DND-41 (cell line): ENCODE data around the gene MAN1A1.

Source experiments
- ATAC-seq: fragments of 200-7000 bp; cut with Tn5 transposase; 3 replicates; pipeline ENCODE4 v1.9.1; 2021; ENCODE audit warnings: low read depth; ENCODE audit not compliant: insufficient read depth
- DNase-seq: peaks from one replicate; pipeline ENCODE4 v3.0.0-alpha.2; 2020
- H2AFZ ChIP-seq: 2 replicates; pipeline ENCODE4 v1.6.0; 2012; ENCODE audit warnings: low read depth, low read length
- H3K27ac ChIP-seq: 2 replicates; pipeline ENCODE4 v1.5.1; 2012; ENCODE audit warnings: low read length, inconsistent platforms
- H3K27me3 ChIP-seq: fragments of 200-600 bp; sonication (generic); 2 replicates; pipeline ENCODE4 v1.6.0; 2012; ENCODE audit warnings: low read length, mild to moderate bottlenecking, inconsistent platforms; ENCODE audit not compliant: insufficient read depth, poor library complexity
- H3K36me3 ChIP-seq: 2 replicates; pipeline ENCODE4 v1.5.1; 2012; ENCODE audit warnings: low read length, inconsistent platforms; ENCODE audit not compliant: insufficient read depth
- H3K4me1 ChIP-seq: 2 replicates; pipeline ENCODE4 v1.5.1; 2012; ENCODE audit warnings: mild to moderate bottlenecking, low read length; ENCODE audit not compliant: insufficient read depth
- H3K4me2 ChIP-seq: 2 replicates; pipeline ENCODE4 v1.6.0; 2012; ENCODE audit warnings: mild to moderate bottlenecking, moderate library complexity, low read length, inconsistent platforms; ENCODE audit not compliant: insufficient read depth
- H3K4me3 ChIP-seq, 2 experiments: fragments of 200-600 bp in 1 of 2; shearing (Covaris generic) in 1 of 2; 2 replicates each; pipeline ENCODE4 v1.5.1; 2012 to 2016; ENCODE audit warnings: inconsistent platforms in 2 of 2, low read length in 2 of 2, mild to moderate bottlenecking in 2 of 2, low read depth in 1 of 2, moderate library complexity in 1 of 2
- H3K79me2 ChIP-seq: 2 replicates; pipeline ENCODE4 v1.6.0; 2012; ENCODE audit warnings: low read length, inconsistent platforms; ENCODE audit not compliant: insufficient read depth
- H3K9ac ChIP-seq: 2 replicates; pipeline ENCODE4 v1.6.0; 2012; ENCODE audit warnings: low read depth, mild to moderate bottlenecking, inconsistent platforms, low read length, moderate library complexity
- H3K9me3 ChIP-seq: 2 replicates; pipeline ENCODE4 v1.5.1; 2012; ENCODE audit warnings: low read length, moderate library complexity, mild to moderate bottlenecking, inconsistent platforms; ENCODE audit not compliant: insufficient read depth, severe bottlenecking
- H4K20me1 ChIP-seq: 2 replicates; pipeline ENCODE4 v1.6.0; 2012; ENCODE audit warnings: low read length; ENCODE audit not compliant: insufficient read depth
- EZH2 ChIP-seq: IDR thresholded peaks from 3 replicates; pipeline ENCODE4 v1.6.1; 2012; ENCODE audit warnings: borderline replicate concordance, low read depth, mild to moderate bottlenecking, moderate library complexity, low read length, inconsistent platforms; ENCODE audit not compliant: severe bottlenecking
- TF ChIP-seq, protein P1 (sequence below): IDR thresholded peaks from 2 replicates; pipeline ENCODE4 v1.5.1; 2012; ENCODE audit warnings: borderline replicate concordance, low read length, moderate library complexity, mild to moderate bottlenecking; ENCODE audit not compliant: poor library complexity, severe bottlenecking; ENCODE audit errors: extremely low read depth

MAN1A1 gene

GRCh38 chr6:119290306-119290705 is 59.3 kb downstream of the MAN1A1 start:
- H2AFZ ChIP-seq: no peak overlapping the region
- no peaks in the 10 kb centered on the region for H3K79me2 ChIP-seq
- H3K9ac ChIP-seq: no peak overlapping the region
- H3K27me3 ChIP-seq: no peaks in the 10 kb centered on the region
- no peak overlapping the region for H3K4me3 ChIP-seq
- no peak overlapping the region for H3K4me2 ChIP-seq
- ATAC-seq (no peak), DNase-seq (no peak)
- TF ChIP-seq EZH2: no peak
- TF ChIP-seq, protein P1, sequence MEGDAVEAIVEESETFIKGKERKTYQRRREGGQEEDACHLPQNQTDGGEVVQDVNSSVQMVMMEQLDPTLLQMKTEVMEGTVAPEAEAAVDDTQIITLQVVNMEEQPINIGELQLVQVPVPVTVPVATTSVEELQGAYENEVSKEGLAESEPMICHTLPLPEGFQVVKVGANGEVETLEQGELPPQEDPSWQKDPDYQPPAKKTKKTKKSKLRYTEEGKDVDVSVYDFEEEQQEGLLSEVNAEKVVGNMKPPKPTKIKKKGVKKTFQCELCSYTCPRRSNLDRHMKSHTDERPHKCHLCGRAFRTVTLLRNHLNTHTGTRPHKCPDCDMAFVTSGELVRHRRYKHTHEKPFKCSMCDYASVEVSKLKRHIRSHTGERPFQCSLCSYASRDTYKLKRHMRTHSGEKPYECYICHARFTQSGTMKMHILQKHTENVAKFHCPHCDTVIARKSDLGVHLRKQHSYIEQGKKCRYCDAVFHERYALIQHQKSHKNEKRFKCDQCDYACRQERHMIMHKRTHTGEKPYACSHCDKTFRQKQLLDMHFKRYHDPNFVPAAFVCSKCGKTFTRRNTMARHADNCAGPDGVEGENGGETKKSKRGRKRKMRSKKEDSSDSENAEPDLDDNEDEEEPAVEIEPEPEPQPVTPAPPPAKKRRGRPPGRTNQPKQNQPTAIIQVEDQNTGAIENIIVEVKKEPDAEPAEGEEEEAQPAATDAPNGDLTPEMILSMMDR: no peak
- peaks cover 4% of the 10 kb centered on the region; the same call in 1 of the 2 replicates for H3K36me3 ChIP-seq
- no peaks in the 10 kb centered on the region for H3K9me3 ChIP-seq
- no peaks in the 10 kb centered on the region for H3K4me1 ChIP-seq
- H4K20me1 ChIP-seq: no peaks in the 10 kb centered on the region
- no peak overlapping the region for H3K27ac ChIP-seq

- Histone ChIP-seq H3K4me2 (no peak overlapping the region), H3K36me3 (peaks cover 4% of the 10 kb centered on the region; the same call in 1 of the 2 replicates), H2AFZ (no peak overlapping the region), H3K4me3 (no peak overlapping the region), H3K27me3 (no peaks in the 10 kb centered on the region), H3K27ac (no peak overlapping the region), H3K79me2 (no peaks in the 10 kb centered on the region), H3K9me3 (no peaks in the 10 kb centered on the region), H4K20me1 (no peaks in the 10 kb centered on the region), H3K4me1 (no peaks in the 10 kb centered on the region), H3K9ac (no peak overlapping the region)
- ATAC-seq: no peak
- no peak for TF ChIP-seq EZH2
- TF ChIP-seq, protein P1: no peak
- DNase-seq: no peak
Measured at GRCh38 chr6:119289651-119290050, 59.9 kb downstream of the MAN1A1 start.

- no peak overlapping the region for H3K4me2 ChIP-seq
- no peak overlapping the region for H2AFZ ChIP-seq
- no peak overlapping the region for H3K4me3 ChIP-seq
- no peaks in the 10 kb centered on the region for H3K79me2 ChIP-seq
- H3K4me1 ChIP-seq: no peaks in the 10 kb centered on the region
- no peak for TF ChIP-seq EZH2
- TF ChIP-seq, protein P1: no peak
- no peak for ATAC-seq
- H3K27me3 ChIP-seq: no peaks in the 10 kb centered on the region
- H3K9me3 ChIP-seq: no peaks in the 10 kb centered on the region
- no peak overlapping the region for H3K9ac ChIP-seq
- peaks cover 4% of the 10 kb centered on the region; the same call in 1 of the 2 replicates for H3K36me3 ChIP-seq
- no peak overlapping the region for H3K27ac ChIP-seq
- H4K20me1 ChIP-seq: no peaks in the 10 kb centered on the region
- DNase-seq: no peak
Measured at GRCh38 chr6:119285908-119286625, 63.5 kb downstream of the MAN1A1 start.
